B cell (primary cell): Measurements from ENCODE around the gene BDH1. TPM values are rescaled to one million over a fixed set of nuclear protein-coding genes. Genes with fewer than 3 reads are reported as not detected.

ENCODE experiments used
- ATAC-seq: fragments of 200-7000 bp; cut with Tn5 transposase; one replicate; pipeline ENCODE4 v1.10.0; 2021; ENCODE audit warnings: low read depth, mild to moderate bottlenecking, moderate number of reproducible peaks, moderate library complexity
- CTCF ChIA-PET: fragments of 350-600 bp; sonication (Branson Sonifier 250); formaldehyde crosslinking; loops from one replicate; lab custom pipeline; 2021; ENCODE audit warnings: antibody characterized with exemption, inconsistent platforms; lab: Charles Lee
- POLR2A ChIA-PET: fragments of 350-600 bp; sonication (Branson Sonifier 250); formaldehyde crosslinking; loops from one replicate; lab custom pipeline; 2021; ENCODE audit warnings: antibody characterized with exemption; lab: Charles Lee
- DNase-seq: peaks from one replicate; pipeline ENCODE4 v3.0.0; 2013
- H2AFZ ChIP-seq: 2 replicates; pipeline ENCODE4 v1.6.1; 2012; ENCODE audit warnings: mild to moderate bottlenecking, low read depth, low read length; ENCODE audit not compliant: insufficient read depth, poor library complexity, severe bottlenecking
- H3K27ac ChIP-seq, 2 donors: 1 replicate in 1 of 2; 2 replicates in 1 of 2; pipeline ENCODE4 v1.5.1; 2012 to 2013; ENCODE audit warnings: low read length in 2 of 2, mild to moderate bottlenecking in 2 of 2, moderate library complexity in 1 of 2
- H3K27me3 ChIP-seq, 4 experiments: fragments of 200-600 bp in 1 of 4; sonication (generic) in 1 of 4; replicated peaks in 1 of 4; 1 replicate in 2 of 4; 2 replicates in 2 of 4; pipeline versions ENCODE4 v1.6.1 to v1.7.0; 2013 to 2016; ENCODE audit warnings: low read length in 3 of 4, mild to moderate bottlenecking in 2 of 4, mixed read lengths in 1 of 4, moderate library complexity in 1 of 4; ENCODE audit not compliant: insufficient read depth in 4 of 4, control insufficient read depth in 3 of 4; ENCODE audit errors: control extremely low read depth in 1 of 4
- H3K36me3 ChIP-seq, 2 experiments: replicated peaks in 1 of 2; 1 replicate in 1 of 2; 2 replicates in 1 of 2; pipeline versions ENCODE4 v1.6.1 to v1.7.1; 2013; ENCODE audit warnings: low read length in 1 of 2; ENCODE audit not compliant: insufficient read depth in 2 of 2, control insufficient read depth in 1 of 2; ENCODE audit errors: control extremely low read depth in 1 of 2, extremely low read depth in 1 of 2
- H3K4me1 ChIP-seq, 2 donors: fragments of 200-600 bp in 1 of 2; sonication (generic) in 1 of 2; 1 replicate in 1 of 2; 2 replicates in 1 of 2; pipeline versions ENCODE4 v1.5.1 to v1.6.1; 2013 to 2017; ENCODE audit warnings: low read length in 2 of 2; ENCODE audit not compliant: control insufficient read depth in 2 of 2, insufficient read depth in 2 of 2
- H3K4me2 ChIP-seq: replicated peaks from 2 replicates; pipeline ENCODE3; 2012; ENCODE audit warnings: mild to moderate bottlenecking, low read depth, low read length; ENCODE audit not compliant: poor library complexity, severe bottlenecking
- H3K4me3 ChIP-seq, 5 experiments: fragments of 200-600 bp in 1 of 5; sonication (generic) in 1 of 5; 1 replicate in 3 of 5; 2 replicates in 2 of 5; pipeline versions ENCODE4 v1.5.1 to v1.7.0; 2011 to 2016; ENCODE audit warnings: low read length in 4 of 5, mild to moderate bottlenecking in 4 of 5, low read depth in 2 of 5, control low read depth in 1 of 5, moderate library complexity in 1 of 5; ENCODE audit not compliant: insufficient read depth in 1 of 5; ENCODE audit errors: control extremely low read depth in 1 of 5, extremely low read depth in 1 of 5
- H3K79me2 ChIP-seq: fragments of 200-600 bp; sonication (generic); one replicate; pipeline ENCODE4 v1.6.0; 2016; ENCODE audit warnings: low read length; ENCODE audit not compliant: control insufficient read depth, insufficient read depth
- H3K9ac ChIP-seq: fragments of 200-600 bp; sonication (generic); 2 replicates; pipeline ENCODE4 v1.6.1; 2017; ENCODE audit warnings: mild to moderate bottlenecking, low read length, moderate library complexity
- H3K9me3 ChIP-seq, 3 donors: one replicate each; pipeline versions ENCODE4 v1.6.1 to v1.7.1; 2013; ENCODE audit warnings: low read length in 2 of 3; ENCODE audit not compliant: control insufficient read depth in 2 of 3, insufficient read depth in 1 of 3; ENCODE audit errors: control extremely low read depth in 1 of 3
- H4K20me1 ChIP-seq: 2 replicates; pipeline ENCODE4 v1.6.0; 2012; ENCODE audit warnings: mild to moderate bottlenecking, low read length; ENCODE audit not compliant: insufficient read depth, control insufficient read depth, poor library complexity, severe bottlenecking
- H3K27ac Mint-ChIP-seq: one replicate; pipeline ENCODE4 v1.8.0; 2021; ENCODE audit warnings: mixed read lengths
- H3K27me3 Mint-ChIP-seq: one replicate; pipeline ENCODE4 v1.8.0; 2021; ENCODE audit warnings: mixed read lengths
- H3K4me1 Mint-ChIP-seq: one replicate; pipeline ENCODE4 v1.8.0; 2021; ENCODE audit warnings: mixed read lengths
- H3K4me3 Mint-ChIP-seq: one replicate; pipeline ENCODE4 v1.8.0; 2021; ENCODE audit warnings: mixed read lengths
- H3K9me3 Mint-ChIP-seq: one replicate; pipeline ENCODE4 v1.8.0; 2022; ENCODE audit warnings: mixed read lengths; ENCODE audit not compliant: insufficient read depth
- CTCF ChIP-seq: fragments of 200-600 bp; IDR thresholded peaks from one replicate; pipeline ENCODE4 v1.8.0; 2022; ENCODE audit warnings: antibody characterized with exemption, mild to moderate bottlenecking
- EZH2 ChIP-seq: IDR thresholded peaks from 2 replicates; pipeline ENCODE4 v1.6.1; 2012; ENCODE audit warnings: borderline replicate concordance, low read depth, mild to moderate bottlenecking, moderate library complexity, low read length; ENCODE audit not compliant: insufficient read depth, poor library complexity, severe bottlenecking
- WGBS: methylation state at CpG from one replicate; pipeline ENCODE4 v1.1.5; 2013; ENCODE audit warnings: missing lambda C conversion rate; ENCODE audit not compliant: insufficient coverage; 5-methylcytosine and 5-hydroxymethylcytosine counted together
- intact Hi-C: fragments of 100-400 bp; cut with micrococcal nuclease; formaldehyde crosslinking; loops from one replicate; pipeline ENCODE4 v1.10.0; 2022
- polyA plus RNA-seq: library from polyadenylated mRNA; depleted of rRNA; stranded (reverse); fragments of >200 nt; gene quantifications from 2 replicates; pipeline ENCODE4 v1.2.3, GENCODE V29; 2012
- total RNA-seq, 2 donors: library from RNA; stranded (reverse); fragments of 120-200 nt in 1 of 2; gene quantifications; 1 replicate in 1 of 2; 2 replicates in 1 of 2; pipeline versions ENCODE4 v1.2.3 to v1.2.4, GENCODE V29; 2013 to 2022

The BDH1 gene
- total and polyA plus RNA-seq, 2 donors (not counting 1 experiment from before 2014, with no cell fraction given), result 21.1 to 59.3 TPM

GRCh38 chr3:197523526-197523925, 32.2 kb downstream of the BDH1 start:
- Mint-ChIP-seq H3K27me3 (no peaks in the 10 kb centered on the region), H3K9me3 (no peaks in the 10 kb centered on the region), H3K4me3 (no peak overlapping the region), H3K27ac (no peak overlapping the region), H3K4me1 (peaks cover 3% of the 10 kb centered on the region)
- Histone ChIP-seq H4K20me1 (no peaks in the 10 kb centered on the region), H3K4me2 (no peak overlapping the region), H3K4me1 (no peaks in the 10 kb centered on the region), H3K36me3 (peaks cover 0 to 29% of the 10 kb centered on the region in 2 experiments), H3K27me3 (no peaks in the 10 kb centered on the region), H3K9ac (no peak overlapping the region), H3K27ac (no peak overlapping the region), H2AFZ (no peak overlapping the region), H3K9me3 (peaks cover 0 to 7% (median 0%) of the 10 kb centered on the region in 3 donors), H3K4me3 (no peak overlapping the region), H3K79me2 (no peaks in the 10 kb centered on the region)
- ChIA-PET POLR2A (no interaction called here), CTCF (no interaction called here)
- intact Hi-C loops, result no loop called here
- DNase-seq (no peak), ATAC-seq (no peak)
- no peak for TF ChIP-seq EZH2
- no peak for TF ChIP-seq CTCF
- WGBS, result 93% methylated on average over 14 of the region's 14 CpGs

GRCh38 chr3:197522881-197523441, 32.8 kb downstream of the BDH1 start:
- no peak overlapping the region for H3K4me3 Mint-ChIP-seq
- H3K9me3 Mint-ChIP-seq, result no peaks in the 10 kb centered on the region
- Histone ChIP-seq H2AFZ (no peak overlapping the region), H3K4me2 (no peak overlapping the region), H3K4me3 (no peak overlapping the region), H4K20me1 (no peaks in the 10 kb centered on the region), H3K4me1 (no peaks in the 10 kb centered on the region), H3K27ac (no peak overlapping the region), H3K9me3 (peaks cover 0 to 12% (median 0%) of the 10 kb centered on the region in 3 donors), H3K36me3 (peaks cover 0 to 23% of the 10 kb centered on the region in 2 experiments), H3K27me3 (no peaks in the 10 kb centered on the region), H3K9ac (no peak overlapping the region), H3K79me2 (no peaks in the 10 kb centered on the region)
- peaks cover 3% of the 10 kb centered on the region for H3K4me1 Mint-ChIP-seq
- DNase-seq, result no peak
- POLR2A ChIA-PET, result no interaction called here
- 100% methylated on average over 2 of the region's 5 CpGs for WGBS
- no peak for TF ChIP-seq CTCF
- no peak for TF ChIP-seq EZH2
- CTCF ChIA-PET, result no interaction called here
- H3K27ac Mint-ChIP-seq, result no peak overlapping the region
- ATAC-seq, result no peak
- H3K27me3 Mint-ChIP-seq, result no peaks in the 10 kb centered on the region
- intact Hi-C loops, result no loop called here
